RWPE1 (cell line): ENCODE data around the gene SCLY.

Experiments
- CTCF ChIA-PET: fragments of 350-600 bp; sonication (Branson Sonifier 250); formaldehyde crosslinking; extraction: SDS; loops from one replicate; lab custom pipeline; 2021; lab: Yijun Ruan, JAX
- POLR2A ChIA-PET: fragments of 400-600 bp; formaldehyde crosslinking; extraction: SDS; loops from one replicate; lab custom pipeline; 2020; ENCODE audit warnings: antibody characterized with exemption; ENCODE audit not compliant: low non-redundant PET; lab: Yijun Ruan, JAX
- DNase-seq: peaks from one replicate; pipeline ENCODE4 v3.0.0; 2012; ENCODE audit warnings: low spot score
- H3K27ac ChIP-seq: fragments of 450-650 bp; 2 replicates; pipeline ENCODE4 v1.5.1; 2017
- CTCF ChIP-seq: fragments of 450-650 bp; conservative IDR thresholded peaks from 2 replicates; pipeline ENCODE4 v1.5.1; 2017; ENCODE audit warnings: low read depth, mild to moderate bottlenecking

SCLY gene

GRCh38 chr2:238067939-238068338, 7.1 kb downstream of the SCLY start:
- H3K27ac ChIP-seq: no peak overlapping the region
- DNase-seq: no peak
- ChIA-PET POLR2A (no interaction called here), CTCF (no interaction called here)
- TF ChIP-seq CTCF: no peak

- TF ChIP-seq CTCF: no peak
- no peak overlapping the region for H3K27ac ChIP-seq
- CTCF ChIA-PET: no interaction called here
- DNase-seq: no peak
- POLR2A ChIA-PET: no interaction called here
Observed at GRCh38 chr2:238069021-238069709, 8.4 kb downstream of the SCLY start.

GRCh38 chr2:238069877-238070276, 9.1 kb downstream of the SCLY start:
- TF ChIP-seq CTCF: no peak
- POLR2A ChIA-PET: no interaction called here
- DNase-seq: no peak
- no peak overlapping the region for H3K27ac ChIP-seq
- CTCF ChIA-PET: interaction anchor here (0.5 kb wide), 1 partner anchor 95 kb away, joined by 4 read pairs; no protein-coding TSS in a partner anchor

GRCh38 chr2:238075397-238075796, 14.6 kb downstream of the SCLY start:
- DNase-seq: no peak
- no peak overlapping the region for H3K27ac ChIP-seq
- ChIA-PET CTCF (no interaction called here), POLR2A (no interaction called here)
- no peak for TF ChIP-seq CTCF

- POLR2A ChIA-PET: no interaction called here
- no peak overlapping the region for H3K27ac ChIP-seq
- no peak for DNase-seq
- no peak for TF ChIP-seq CTCF
- CTCF ChIA-PET: interaction anchor here (0.7 kb wide), 1 partner anchor 108 kb away, joined by 4 read pairs; no protein-coding TSS in a partner anchor
Observed at GRCh38 chr2:238077292-238077691, 16.5 kb downstream of the SCLY start.

- POLR2A ChIA-PET: no interaction called here
Observed at GRCh38 chr2:238079874-238080327, 19.1 kb downstream of the SCLY start.

More at GRCh38 chr2:238079874-238080327, 19.1 kb downstream of the SCLY start:
- CTCF ChIA-PET: no interaction called here
- no peak for TF ChIP-seq CTCF
- no peak overlapping the region for H3K27ac ChIP-seq
- DNase-seq: no peak
